22Rv1 (cell line): ENCODE measurements around the gene GPRC5C.

Source experiments
- H3K27ac ChIP-seq: fragments of 450-650 bp; 2 replicates; pipeline ENCODE4 v1.5.1; 2017
- ZFX ChIP-seq: fragments of 450-650 bp; IDR thresholded peaks from 2 replicates; pipeline ENCODE4 v1.6.1; 2017; ENCODE audit warnings: antibody characterized with exemption, borderline replicate concordance
- TF ChIP-seq, protein P1 (sequence below): fragments of 450-650 bp; IDR thresholded peaks from 2 replicates; pipeline ENCODE4 v1.5.1; 2017; ENCODE audit warnings: mild to moderate bottlenecking

GPRC5C gene

DNA sequence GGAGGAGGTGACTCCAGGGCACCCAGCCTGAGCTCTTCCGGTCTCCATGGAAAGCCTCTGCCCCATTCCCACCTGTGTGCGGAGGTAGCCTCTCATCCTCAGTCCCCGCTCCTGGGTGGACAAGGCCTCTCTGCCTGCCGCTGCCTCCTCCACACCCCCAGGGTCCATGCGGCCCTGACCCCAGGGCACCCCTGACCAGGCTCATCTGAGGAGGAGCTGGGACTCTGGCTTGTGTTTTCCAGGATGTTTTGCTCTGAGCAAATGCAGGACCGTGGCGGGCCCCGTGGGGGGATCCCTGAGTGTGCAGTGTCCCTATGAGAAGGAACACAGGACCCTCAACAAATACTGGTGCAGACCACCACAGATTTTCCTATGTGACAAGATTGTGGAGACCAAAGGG is 41.4 kb downstream of the GPRC5C start:
- TF ChIP-seq, protein P1, sequence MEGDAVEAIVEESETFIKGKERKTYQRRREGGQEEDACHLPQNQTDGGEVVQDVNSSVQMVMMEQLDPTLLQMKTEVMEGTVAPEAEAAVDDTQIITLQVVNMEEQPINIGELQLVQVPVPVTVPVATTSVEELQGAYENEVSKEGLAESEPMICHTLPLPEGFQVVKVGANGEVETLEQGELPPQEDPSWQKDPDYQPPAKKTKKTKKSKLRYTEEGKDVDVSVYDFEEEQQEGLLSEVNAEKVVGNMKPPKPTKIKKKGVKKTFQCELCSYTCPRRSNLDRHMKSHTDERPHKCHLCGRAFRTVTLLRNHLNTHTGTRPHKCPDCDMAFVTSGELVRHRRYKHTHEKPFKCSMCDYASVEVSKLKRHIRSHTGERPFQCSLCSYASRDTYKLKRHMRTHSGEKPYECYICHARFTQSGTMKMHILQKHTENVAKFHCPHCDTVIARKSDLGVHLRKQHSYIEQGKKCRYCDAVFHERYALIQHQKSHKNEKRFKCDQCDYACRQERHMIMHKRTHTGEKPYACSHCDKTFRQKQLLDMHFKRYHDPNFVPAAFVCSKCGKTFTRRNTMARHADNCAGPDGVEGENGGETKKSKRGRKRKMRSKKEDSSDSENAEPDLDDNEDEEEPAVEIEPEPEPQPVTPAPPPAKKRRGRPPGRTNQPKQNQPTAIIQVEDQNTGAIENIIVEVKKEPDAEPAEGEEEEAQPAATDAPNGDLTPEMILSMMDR, result no peak
- no peak for TF ChIP-seq ZFX
- H3K27ac ChIP-seq, result no peak overlapping the region

DNA sequence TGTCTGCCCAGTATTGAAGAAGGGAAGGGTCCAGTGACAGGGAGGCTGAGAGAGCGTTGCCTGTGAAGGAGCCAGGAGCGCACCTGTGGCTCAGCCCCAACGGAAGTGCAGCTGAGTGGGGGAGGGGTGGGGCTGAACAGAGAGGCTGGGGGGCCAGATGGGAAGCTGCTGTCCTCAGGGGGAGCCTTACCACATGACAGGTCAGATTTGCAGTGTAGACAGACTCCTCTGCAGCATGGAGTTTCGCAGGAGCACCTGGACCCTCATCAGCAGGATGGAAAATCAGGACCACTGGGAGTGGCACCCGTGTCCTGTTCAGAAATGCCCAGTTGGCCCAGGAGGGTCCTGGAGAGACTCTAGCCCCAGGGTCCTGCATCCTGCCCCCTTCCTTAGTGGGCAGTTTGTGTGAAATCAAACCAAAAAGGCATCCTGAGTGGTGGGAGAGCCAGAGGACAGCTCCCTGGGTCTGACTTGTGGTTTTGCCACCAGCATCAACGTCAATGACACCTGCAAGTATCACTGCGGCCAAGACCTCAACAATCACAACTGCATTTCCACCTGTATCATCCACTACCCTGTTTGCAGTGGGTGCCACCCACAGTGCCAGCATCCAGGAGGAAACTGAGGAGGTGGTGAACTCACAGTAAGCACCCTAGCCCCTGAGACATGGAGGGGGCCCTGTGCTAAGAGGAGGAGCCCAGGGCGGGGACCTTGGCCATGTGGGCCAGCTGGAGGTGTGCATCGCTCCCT is 42.3 kb downstream of the GPRC5C start:
- no peak overlapping the region for H3K27ac ChIP-seq
- no peak for TF ChIP-seq ZFX
- TF ChIP-seq, protein P1, result no peak

DNA sequence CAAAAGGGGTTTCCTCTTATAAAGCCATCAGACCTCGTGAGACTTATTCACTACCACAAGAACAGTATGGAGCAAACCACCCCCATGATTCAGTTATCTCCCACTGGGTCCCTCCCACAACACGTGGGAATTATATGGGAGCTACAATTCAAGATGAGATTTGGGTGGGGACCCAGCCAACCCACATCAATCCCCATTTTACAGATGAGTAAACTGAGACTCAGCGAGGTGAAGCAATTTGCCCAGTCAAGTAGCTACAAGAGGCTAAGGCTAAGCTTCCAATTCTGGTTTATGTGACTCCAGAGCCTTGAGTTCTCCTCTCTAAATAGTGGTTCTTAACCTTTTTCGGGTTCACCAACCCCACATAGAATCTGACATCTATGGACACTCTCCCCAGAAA is 43.3 kb downstream of the GPRC5C start:
- TF ChIP-seq, protein P1, result no peak
- no peak for TF ChIP-seq ZFX
- no peak overlapping the region for H3K27ac ChIP-seq

DNA sequence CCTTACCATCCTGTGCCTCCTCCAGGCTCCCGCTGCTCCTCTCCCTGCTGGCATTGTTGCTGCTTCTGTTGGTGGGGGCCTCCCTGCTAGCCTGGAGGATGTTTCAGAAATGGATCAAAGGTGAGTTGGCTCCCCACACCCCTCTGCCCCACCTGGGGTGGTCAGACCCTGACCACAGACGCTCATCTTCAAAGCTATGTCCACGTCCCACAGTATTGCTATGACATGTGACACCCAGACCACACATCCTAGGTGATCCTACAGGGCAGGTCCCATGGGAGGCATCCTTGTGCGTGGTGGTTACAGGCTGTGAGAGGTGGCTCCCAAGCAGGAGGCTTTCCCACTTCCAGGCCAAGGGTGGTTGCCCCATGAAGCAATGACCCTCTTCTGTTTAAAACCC is 45.5 kb downstream of the GPRC5C start:
- no peak overlapping the region for H3K27ac ChIP-seq

DNA sequence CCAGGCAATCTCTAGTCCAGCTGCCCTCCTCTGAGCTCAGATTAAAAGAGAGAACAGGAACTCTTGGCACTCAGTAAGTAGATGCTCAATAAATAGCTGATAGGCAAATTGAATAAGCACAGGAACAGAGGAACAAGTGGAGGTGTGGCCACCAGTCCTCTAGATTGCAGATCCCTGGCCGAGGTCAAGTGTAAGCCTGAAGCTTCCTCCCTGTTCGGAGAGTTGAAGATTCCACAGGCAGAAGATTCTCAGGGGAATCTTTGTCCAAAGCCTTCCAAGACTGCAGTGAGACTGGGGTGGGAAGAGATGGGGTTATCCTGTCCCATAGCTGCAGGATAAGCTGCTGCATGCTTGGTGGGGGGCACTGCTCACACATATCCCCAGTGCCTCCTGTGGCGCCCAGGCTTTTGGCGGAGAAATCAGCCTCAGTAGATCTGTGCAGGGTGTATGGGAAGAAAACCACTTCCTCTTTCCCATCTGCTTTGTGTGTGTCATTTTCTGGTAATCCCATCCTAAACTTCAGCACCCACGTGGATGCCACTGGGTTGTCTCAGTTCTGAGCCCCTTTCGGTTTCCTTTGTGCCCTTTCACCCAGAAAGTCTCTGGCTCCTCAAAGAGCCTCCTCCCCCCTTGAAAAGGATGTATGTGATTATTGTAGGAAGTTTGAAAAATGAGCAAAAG is 46.7 kb downstream of the GPRC5C start:
- TF ChIP-seq, protein P1, result no peak
- no peak for TF ChIP-seq ZFX
- no peak overlapping the region for H3K27ac ChIP-seq

More for the DNA sequence above, 45.5 kb downstream of the GPRC5C start:
- TF ChIP-seq ZFX, result no peak
- TF ChIP-seq, protein P1, result no peak

DNA sequence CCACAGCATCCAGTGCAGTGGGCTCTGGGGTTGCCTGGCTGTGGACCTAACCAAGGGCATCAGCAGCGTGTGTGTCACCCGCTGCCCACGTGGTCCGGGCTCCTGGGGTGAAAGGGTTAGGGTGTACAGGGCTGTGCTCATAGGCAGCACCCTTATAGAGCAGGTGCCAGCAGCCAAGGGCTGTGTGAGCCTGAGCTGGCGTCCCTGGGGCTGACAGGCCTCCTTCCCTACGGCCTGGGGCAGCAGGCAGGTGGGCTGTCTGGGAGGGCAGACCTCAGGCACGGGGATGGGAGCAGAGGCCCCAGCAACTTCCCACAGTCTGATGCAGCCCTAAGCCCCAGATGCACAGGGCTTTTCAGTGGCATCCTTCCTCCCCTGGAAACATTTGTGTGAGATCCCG is 48.4 kb downstream of the GPRC5C start:
- TF ChIP-seq, protein P1, result no peak
- no peak for TF ChIP-seq ZFX
- H3K27ac ChIP-seq, result no peak overlapping the region

DNA sequence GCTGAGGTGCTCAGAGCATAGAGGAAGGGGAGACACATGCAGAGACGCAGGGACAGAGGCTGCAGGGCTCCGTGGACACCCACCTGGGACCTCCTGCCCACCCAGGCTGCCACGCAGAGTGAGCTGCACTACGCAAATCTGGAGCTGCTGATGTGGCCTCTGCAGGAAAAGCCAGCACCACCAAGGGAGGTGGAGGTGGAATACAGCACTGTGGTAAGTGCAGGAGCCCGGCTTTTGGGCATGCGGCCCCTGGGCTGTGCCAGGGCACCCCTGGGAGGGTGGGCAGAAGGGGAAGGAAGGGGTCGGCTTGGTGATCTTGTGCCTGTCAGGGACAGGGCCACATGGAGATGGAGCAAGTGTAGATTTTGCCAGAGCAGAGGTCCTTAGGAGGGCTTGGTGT is 49.7 kb downstream of the GPRC5C start:
- TF ChIP-seq, protein P1, result no peak
- no peak for TF ChIP-seq ZFX
- H3K27ac ChIP-seq, result no peak overlapping the region
